H4 (cell line): Measurements from ENCODE around the gene SLC7A11. TPM values are rescaled to one million over a fixed set of nuclear protein-coding genes. Genes with fewer than 3 reads are reported as not detected.

ENCODE experiments used
- DNase-seq: peaks from one replicate; pipeline ENCODE4 v3.0.0-alpha.2; 2015; ENCODE audit warnings: low spot score
- total RNA-seq: library from RNA; depleted of rRNA; stranded (reverse); fragments of >200 nt; shearing (Covaris generic); gene quantifications from 2 replicates; pipeline ENCODE4 v1.2.3, GENCODE V29; 2014

The SLC7A11 gene
- total RNA-seq, 1 experiment from 2014 or later, result 181 TPM

- no peak for DNase-seq
These were observed 36.5 kb downstream of the SLC7A11 start for GRCh38 chr4:138205531-138206233.

GRCh38 chr4:138204507-138204906 lies 37.6 kb downstream of the SLC7A11 start:
- DNase-seq, result no peak

- no peak for DNase-seq
These were observed 39.5 kb downstream of the SLC7A11 start for GRCh38 chr4:138202686-138203085.

- DNase-seq, result no peak
These were observed 41.9 kb downstream of the SLC7A11 start for GRCh38 chr4:138200236-138200590.

- no peak for DNase-seq
These were observed 42.4 kb downstream of the SLC7A11 start for GRCh38 chr4:138199568-138200235.

GRCh38 chr4:138196153-138196552 lies 46.0 kb downstream of the SLC7A11 start:
- no peak for DNase-seq

- DNase-seq, result no peak
These were observed 48.2 kb downstream of the SLC7A11 start for GRCh38 chr4:138193963-138194362.

- peak; percentile 59 for DNase-seq
These were observed 50.0 kb downstream of the SLC7A11 start for GRCh38 chr4:138192113-138192512.

- no peak for DNase-seq
These were observed 51.7 kb downstream of the SLC7A11 start for GRCh38 chr4:138190452-138190858.

GRCh38 chr4:138189206-138189605 lies 52.9 kb downstream of the SLC7A11 start:
- DNase-seq, result no peak

GRCh38 chr4:138188406-138189084 lies 53.6 kb downstream of the SLC7A11 start:
- DNase-seq, result no peak

- DNase-seq, result no peak
These were observed 56.1 kb downstream of the SLC7A11 start for GRCh38 chr4:138185859-138186645.

- DNase-seq, result no peak
These were observed 57.3 kb downstream of the SLC7A11 start for GRCh38 chr4:138184886-138185285.

- no peak for DNase-seq
These were observed 59.2 kb downstream of the SLC7A11 start for GRCh38 chr4:138182838-138183426.

GRCh38 chr4:138181287-138181686 lies 60.9 kb downstream of the SLC7A11 start:
- no peak for DNase-seq

GRCh38 chr4:138178566-138178965 lies 63.6 kb downstream of the SLC7A11 start:
- DNase-seq, result no peak

GRCh38 chr4:138177278-138177968 lies 64.7 kb downstream of the SLC7A11 start:
- DNase-seq, result no peak

GRCh38 chr4:138174981-138175794 lies 67.0 kb downstream of the SLC7A11 start:
- DNase-seq, result no peak

- no peak for DNase-seq
These were observed 77.9 kb downstream of the SLC7A11 start for GRCh38 chr4:138164208-138164607.

GRCh38 chr4:138163171-138163570 lies 79.0 kb downstream of the SLC7A11 start:
- DNase-seq, result no peak
